LNCAP (cell line): Measurements from ENCODE around the gene RAB33A.

Source experiments
- CTCF ChIP-seq: fragments of 450-650 bp; IDR thresholded peaks from 2 replicates; pipeline ENCODE4 v1.5.1; 2017; ENCODE audit warnings: mild to moderate bottlenecking

Gene RAB33A

GRCh38 chrX:130213376-130213775, 41.6 kb downstream of the RAB33A start:
- no peak for TF ChIP-seq CTCF

- TF ChIP-seq CTCF = no peak
Observed at GRCh38 chrX:130216320-130216719, 44.6 kb downstream of the RAB33A start.

- TF ChIP-seq CTCF = no peak
Observed at GRCh38 chrX:130224810-130225209, 53.0 kb downstream of the RAB33A start.

GRCh38 chrX:130228871-130229270, 57.1 kb downstream of the RAB33A start:
- no peak for TF ChIP-seq CTCF
